Peyer's patch (tissue), 4 donors: Measurements from ENCODE around the gene NDRG3.

Experiments
- CTCF ChIP-seq, 6 experiments: fragments of 450-650 bp in 4 of 6; fragments of 200-600 bp in 2 of 6; sonication (generic) in 1 of 6; IDR thresholded peaks; one replicate each; pipeline ENCODE4 v1.5.1; 2017 to 2019; ENCODE audit warnings: antibody characterized with exemption in 6 of 6, mild to moderate bottlenecking in 3 of 6, moderate library complexity in 1 of 6
- POLR2A ChIP-seq, 2 donors: fragments of 450-650 bp; IDR thresholded peaks; one replicate each; pipeline ENCODE4 v1.5.1; 2017; ENCODE audit warnings: antibody characterized with exemption in 2 of 2, mild to moderate bottlenecking in 2 of 2, moderate library complexity in 2 of 2

- TF ChIP-seq POLR2A (IDR thresholded peaks at IDR 0.05) = no peak
- no peak for TF ChIP-seq CTCF (IDR thresholded peaks at IDR 0.05)
Measured at GRCh38 chr20:36703530-36703929, 42.4 kb downstream of the NDRG3 start.
